Measurements from ENCODE around the gene CNOT4. TPM values are rescaled to one million over a fixed set of nuclear protein-coding genes. Genes with fewer than 3 reads are reported as not detected.
A peak's percentile ranks its signal among the peaks of the same experiment; 100 is the strongest.

CNOT4 gene
- total and polyA plus RNA-seq, 2 of the 13 experiments (the other 11 are each of a cell fraction or from before 2014, with no cell fraction given), result 7.4 to 8.4 TPM

DNA sequence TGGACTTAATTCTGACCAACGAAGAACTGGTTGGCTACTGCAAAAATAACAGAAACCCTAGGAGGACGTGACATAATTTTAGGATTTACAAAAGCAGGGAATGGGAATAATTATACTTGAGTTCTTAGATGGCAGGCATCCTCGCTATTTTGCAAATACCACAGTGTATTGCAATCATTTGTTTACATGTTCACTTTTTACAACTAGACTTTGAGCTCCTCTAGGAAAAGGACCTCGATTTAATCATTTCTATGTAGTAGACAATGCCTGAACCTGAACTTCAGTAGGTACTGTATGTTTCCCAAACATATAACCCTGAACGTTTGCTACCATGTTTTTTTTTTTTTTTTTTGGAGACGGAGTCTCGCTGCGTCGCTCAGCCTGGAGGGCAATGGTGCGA lies 137.7 kb downstream of the CNOT4 start (continued):
- TF ChIP-seq, protein P1, sequence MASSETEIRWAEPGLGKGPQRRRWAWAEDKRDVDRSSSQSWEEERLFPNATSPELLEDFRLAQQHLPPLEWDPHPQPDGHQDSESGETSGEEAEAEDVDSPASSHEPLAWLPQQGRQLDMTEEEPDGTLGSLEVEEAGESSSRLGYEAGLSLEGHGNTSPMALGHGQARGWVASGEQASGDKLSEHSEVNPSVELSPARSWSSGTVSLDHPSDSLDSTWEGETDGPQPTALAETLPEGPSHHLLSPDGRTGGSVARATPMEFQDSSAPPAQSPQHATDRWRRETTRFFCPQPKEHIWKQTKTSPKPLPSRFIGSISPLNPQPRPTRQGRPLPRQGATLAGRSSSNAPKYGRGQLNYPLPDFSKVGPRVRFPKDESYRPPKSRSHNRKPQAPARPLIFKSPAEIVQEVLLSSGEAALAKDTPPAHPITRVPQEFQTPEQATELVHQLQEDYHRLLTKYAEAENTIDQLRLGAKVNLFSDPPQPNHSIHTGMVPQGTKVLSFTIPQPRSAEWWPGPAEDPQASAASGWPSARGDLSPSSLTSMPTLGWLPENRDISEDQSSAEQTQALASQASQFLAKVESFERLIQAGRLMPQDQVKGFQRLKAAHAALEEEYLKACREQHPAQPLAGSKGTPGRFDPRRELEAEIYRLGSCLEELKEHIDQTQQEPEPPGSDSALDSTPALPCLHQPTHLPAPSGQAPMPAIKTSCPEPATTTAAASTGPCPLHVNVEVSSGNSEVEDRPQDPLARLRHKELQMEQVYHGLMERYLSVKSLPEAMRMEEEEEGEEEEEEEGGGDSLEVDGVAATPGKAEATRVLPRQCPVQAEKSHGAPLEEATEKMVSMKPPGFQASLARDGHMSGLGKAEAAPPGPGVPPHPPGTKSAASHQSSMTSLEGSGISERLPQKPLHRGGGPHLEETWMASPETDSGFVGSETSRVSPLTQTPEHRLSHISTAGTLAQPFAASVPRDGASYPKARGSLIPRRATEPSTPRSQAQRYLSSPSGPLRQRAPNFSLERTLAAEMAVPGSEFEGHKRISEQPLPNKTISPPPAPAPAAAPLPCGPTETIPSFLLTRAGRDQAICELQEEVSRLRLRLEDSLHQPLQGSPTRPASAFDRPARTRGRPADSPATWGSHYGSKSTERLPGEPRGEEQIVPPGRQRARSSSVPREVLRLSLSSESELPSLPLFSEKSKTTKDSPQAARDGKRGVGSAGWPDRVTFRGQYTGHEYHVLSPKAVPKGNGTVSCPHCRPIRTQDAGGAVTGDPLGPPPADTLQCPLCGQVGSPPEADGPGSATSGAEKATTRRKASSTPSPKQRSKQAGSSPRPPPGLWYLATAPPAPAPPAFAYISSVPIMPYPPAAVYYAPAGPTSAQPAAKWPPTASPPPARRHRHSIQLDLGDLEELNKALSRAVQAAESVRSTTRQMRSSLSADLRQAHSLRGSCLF (CRISPR knock-in tag; IDR thresholded peaks at IDR 0.05; ENCODE audit: borderline replicate concordance), result no peak
- TF ChIP-seq SALL1 (CRISPR knock-in tag; IDR thresholded peaks at IDR 0.05) (no peak), NCOR1 (IDR thresholded peaks at IDR 0.05; ENCODE audit: borderline replicate concordance, low read length) (peak; percentile 67; the same call in 1 of the 2 replicates), SRSF1 (optimal IDR thresholded peaks at IDR 0.05; ENCODE audit: low read depth, low read length) (no peak), POGZ (CRISPR knock-in tag; IDR thresholded peaks at IDR 0.05) (no peak), TGIF2 (CRISPR knock-in tag; IDR thresholded peaks at IDR 0.05) (no peak), LRRFIP1 (CRISPR knock-in tag; conservative IDR thresholded peaks at IDR 0.05) (no peak), HNF4A (CRISPR knock-in tag; IDR thresholded peaks at IDR 0.05) (peak; percentile 50), ZNF775 (CRISPR knock-in tag; IDR thresholded peaks at IDR 0.05; ENCODE audit: borderline replicate concordance) (no peak), SNAPC5 (CRISPR knock-in tag; IDR thresholded peaks at IDR 0.05; ENCODE audit: borderline replicate concordance) (no peak), ZBTB38 (CRISPR knock-in tag; IDR thresholded peaks at IDR 0.05) (no peak), BRCA1 (CRISPR knock-in tag; IDR thresholded peaks at IDR 0.05) (no peak), ZNF234 (CRISPR knock-in tag; conservative IDR thresholded peaks at IDR 0.05) (no peak), MED1 (CRISPR knock-in tag; IDR thresholded peaks at IDR 0.05) (no peak), RARA (CRISPR knock-in tag; IDR thresholded peaks at IDR 0.05) (peak; percentile 46; the same call in 1 of the 2 replicates)
- TF ChIP-seq, protein P2, sequence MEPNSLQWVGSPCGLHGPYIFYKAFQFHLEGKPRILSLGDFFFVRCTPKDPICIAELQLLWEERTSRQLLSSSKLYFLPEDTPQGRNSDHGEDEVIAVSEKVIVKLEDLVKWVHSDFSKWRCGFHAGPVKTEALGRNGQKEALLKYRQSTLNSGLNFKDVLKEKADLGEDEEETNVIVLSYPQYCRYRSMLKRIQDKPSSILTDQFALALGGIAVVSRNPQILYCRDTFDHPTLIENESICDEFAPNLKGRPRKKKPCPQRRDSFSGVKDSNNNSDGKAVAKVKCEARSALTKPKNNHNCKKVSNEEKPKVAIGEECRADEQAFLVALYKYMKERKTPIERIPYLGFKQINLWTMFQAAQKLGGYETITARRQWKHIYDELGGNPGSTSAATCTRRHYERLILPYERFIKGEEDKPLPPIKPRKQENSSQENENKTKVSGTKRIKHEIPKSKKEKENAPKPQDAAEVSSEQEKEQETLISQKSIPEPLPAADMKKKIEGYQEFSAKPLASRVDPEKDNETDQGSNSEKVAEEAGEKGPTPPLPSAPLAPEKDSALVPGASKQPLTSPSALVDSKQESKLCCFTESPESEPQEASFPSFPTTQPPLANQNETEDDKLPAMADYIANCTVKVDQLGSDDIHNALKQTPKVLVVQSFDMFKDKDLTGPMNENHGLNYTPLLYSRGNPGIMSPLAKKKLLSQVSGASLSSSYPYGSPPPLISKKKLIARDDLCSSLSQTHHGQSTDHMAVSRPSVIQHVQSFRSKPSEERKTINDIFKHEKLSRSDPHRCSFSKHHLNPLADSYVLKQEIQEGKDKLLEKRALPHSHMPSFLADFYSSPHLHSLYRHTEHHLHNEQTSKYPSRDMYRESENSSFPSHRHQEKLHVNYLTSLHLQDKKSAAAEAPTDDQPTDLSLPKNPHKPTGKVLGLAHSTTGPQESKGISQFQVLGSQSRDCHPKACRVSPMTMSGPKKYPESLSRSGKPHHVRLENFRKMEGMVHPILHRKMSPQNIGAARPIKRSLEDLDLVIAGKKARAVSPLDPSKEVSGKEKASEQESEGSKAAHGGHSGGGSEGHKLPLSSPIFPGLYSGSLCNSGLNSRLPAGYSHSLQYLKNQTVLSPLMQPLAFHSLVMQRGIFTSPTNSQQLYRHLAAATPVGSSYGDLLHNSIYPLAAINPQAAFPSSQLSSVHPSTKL (CRISPR knock-in tag; IDR thresholded peaks at IDR 0.05), result peak; percentile 49; the same call in 1 of the 2 replicates
- TF ChIP-seq, protein P3, sequence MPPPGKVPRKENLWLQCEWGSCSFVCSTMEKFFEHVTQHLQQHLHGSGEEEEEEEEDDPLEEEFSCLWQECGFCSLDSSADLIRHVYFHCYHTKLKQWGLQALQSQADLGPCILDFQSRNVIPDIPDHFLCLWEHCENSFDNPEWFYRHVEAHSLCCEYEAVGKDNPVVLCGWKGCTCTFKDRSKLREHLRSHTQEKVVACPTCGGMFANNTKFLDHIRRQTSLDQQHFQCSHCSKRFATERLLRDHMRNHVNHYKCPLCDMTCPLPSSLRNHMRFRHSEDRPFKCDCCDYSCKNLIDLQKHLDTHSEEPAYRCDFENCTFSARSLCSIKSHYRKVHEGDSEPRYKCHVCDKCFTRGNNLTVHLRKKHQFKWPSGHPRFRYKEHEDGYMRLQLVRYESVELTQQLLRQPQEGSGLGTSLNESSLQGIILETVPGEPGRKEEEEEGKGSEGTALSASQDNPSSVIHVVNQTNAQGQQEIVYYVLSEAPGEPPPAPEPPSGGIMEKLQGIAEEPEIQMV (CRISPR knock-in tag; IDR thresholded peaks at IDR 0.05; ENCODE audit: low read depth), result no peak

All from HepG2 (cell line).